GM19035 (cell line): ENCODE results near the gene BIN1.

Source experiments
- ATAC-seq: cut with Tn5 transposase; IDR thresholded peaks from one replicate; pipeline ENCODE4 v1.9.1; 2021; ENCODE audit not compliant: unreplicated experiment

The BIN1 gene

GRCh38 chr2:127000937-127001336 lies 106.0 kb downstream of the BIN1 start:
- no peak for ATAC-seq

GRCh38 chr2:127000194-127000593 lies 106.8 kb downstream of the BIN1 start:
- ATAC-seq = no peak

GRCh38 chr2:126999106-126999756 lies 107.7 kb downstream of the BIN1 start:
- ATAC-seq = no peak

- no peak for ATAC-seq
Observed at GRCh38 chr2:126998486-126998885, 108.5 kb downstream of the BIN1 start.
